GM18499 (cell line): ENCODE measurements around the gene ABI3BP.

ENCODE experiments used
- ATAC-seq: cut with Tn5 transposase; IDR thresholded peaks from one replicate; pipeline ENCODE4 v1.9.1; 2021; ENCODE audit warnings: moderate number of reproducible peaks; ENCODE audit not compliant: insufficient read depth, unreplicated experiment

ABI3BP gene

GRCh38 chr3:100754563-100755334 lies 238.5 kb downstream of the ABI3BP start:
- ATAC-seq, result no peak

GRCh38 chr3:100753846-100754245 lies 239.4 kb downstream of the ABI3BP start:
- ATAC-seq, result no peak

- no peak for ATAC-seq
Measured at GRCh38 chr3:100748967-100749366, 244.3 kb downstream of the ABI3BP start.

- ATAC-seq, result no peak
Measured at GRCh38 chr3:100748220-100748619, 245.0 kb downstream of the ABI3BP start.

- no peak for ATAC-seq
Measured at GRCh38 chr3:100746092-100746491, 247.1 kb downstream of the ABI3BP start.

- ATAC-seq, result no peak
Measured at GRCh38 chr3:100745617-100746016, 247.6 kb downstream of the ABI3BP start.

- ATAC-seq, result no peak
Measured at GRCh38 chr3:100744671-100745070, 248.6 kb downstream of the ABI3BP start.

- no peak for ATAC-seq
Measured at GRCh38 chr3:100743535-100743934, 249.7 kb downstream of the ABI3BP start.

GRCh38 chr3:100740207-100740606 lies 253.0 kb downstream of the ABI3BP start:
- no peak for ATAC-seq

- no peak for ATAC-seq
Measured at GRCh38 chr3:100737334-100737733, 255.9 kb downstream of the ABI3BP start.

- ATAC-seq, result no peak
Measured at GRCh38 chr3:100732435-100732834, 260.8 kb downstream of the ABI3BP start.

GRCh38 chr3:100730524-100730923 lies 262.7 kb downstream of the ABI3BP start:
- no peak for ATAC-seq

GRCh38 chr3:100726706-100727105 lies 266.5 kb downstream of the ABI3BP start:
- no peak for ATAC-seq

- ATAC-seq, result no peak
Measured at GRCh38 chr3:100725935-100726513, 267.2 kb downstream of the ABI3BP start.

- ATAC-seq, result no peak
Measured at GRCh38 chr3:100720426-100720825, 272.8 kb downstream of the ABI3BP start.

GRCh38 chr3:100719136-100719535 lies 274.1 kb downstream of the ABI3BP start:
- no peak for ATAC-seq

GRCh38 chr3:100717637-100718487 lies 275.4 kb downstream of the ABI3BP start:
- no peak for ATAC-seq

- no peak for ATAC-seq
Measured at GRCh38 chr3:100717063-100717462, 276.2 kb downstream of the ABI3BP start.

GRCh38 chr3:100715176-100715575 lies 278.0 kb downstream of the ABI3BP start:
- no peak for ATAC-seq

GRCh38 chr3:100710261-100710968 lies 282.8 kb downstream of the ABI3BP start:
- peak; percentile 30 for ATAC-seq
